ENCODE measurements around the gene ZCCHC10.

DNA sequence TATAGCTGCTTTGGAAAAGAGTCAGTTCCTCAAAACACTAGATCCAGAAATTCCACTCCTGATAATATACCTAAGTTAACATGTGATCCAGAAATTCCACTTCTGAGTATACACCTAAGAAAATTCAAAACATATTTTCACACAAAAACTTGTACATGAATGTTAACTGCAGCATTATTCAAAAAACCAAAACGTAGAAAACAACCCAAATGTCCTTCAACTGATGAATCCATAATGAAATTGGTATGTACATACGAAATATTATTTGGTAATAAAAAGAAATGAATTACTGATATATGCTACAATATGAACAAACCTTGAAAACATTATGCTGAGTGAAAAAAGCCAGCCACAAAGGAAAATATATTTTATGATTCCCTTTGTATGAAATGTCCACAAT lies 46.4 kb downstream of the ZCCHC10 start:
- TF ChIP-seq, protein P1, sequence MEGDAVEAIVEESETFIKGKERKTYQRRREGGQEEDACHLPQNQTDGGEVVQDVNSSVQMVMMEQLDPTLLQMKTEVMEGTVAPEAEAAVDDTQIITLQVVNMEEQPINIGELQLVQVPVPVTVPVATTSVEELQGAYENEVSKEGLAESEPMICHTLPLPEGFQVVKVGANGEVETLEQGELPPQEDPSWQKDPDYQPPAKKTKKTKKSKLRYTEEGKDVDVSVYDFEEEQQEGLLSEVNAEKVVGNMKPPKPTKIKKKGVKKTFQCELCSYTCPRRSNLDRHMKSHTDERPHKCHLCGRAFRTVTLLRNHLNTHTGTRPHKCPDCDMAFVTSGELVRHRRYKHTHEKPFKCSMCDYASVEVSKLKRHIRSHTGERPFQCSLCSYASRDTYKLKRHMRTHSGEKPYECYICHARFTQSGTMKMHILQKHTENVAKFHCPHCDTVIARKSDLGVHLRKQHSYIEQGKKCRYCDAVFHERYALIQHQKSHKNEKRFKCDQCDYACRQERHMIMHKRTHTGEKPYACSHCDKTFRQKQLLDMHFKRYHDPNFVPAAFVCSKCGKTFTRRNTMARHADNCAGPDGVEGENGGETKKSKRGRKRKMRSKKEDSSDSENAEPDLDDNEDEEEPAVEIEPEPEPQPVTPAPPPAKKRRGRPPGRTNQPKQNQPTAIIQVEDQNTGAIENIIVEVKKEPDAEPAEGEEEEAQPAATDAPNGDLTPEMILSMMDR (IDR thresholded peaks at IDR 0.05) = no peak
- TF ChIP-seq POLR2A (IDR thresholded peaks at IDR 0.05) = no peak
